8988T (cell line): Measurements from ENCODE around the gene CROCC2.

Experiments used
- DNase-seq: peaks from one replicate; pipeline ENCODE4 v3.0.0; 2011

CROCC2 gene

DNA sequence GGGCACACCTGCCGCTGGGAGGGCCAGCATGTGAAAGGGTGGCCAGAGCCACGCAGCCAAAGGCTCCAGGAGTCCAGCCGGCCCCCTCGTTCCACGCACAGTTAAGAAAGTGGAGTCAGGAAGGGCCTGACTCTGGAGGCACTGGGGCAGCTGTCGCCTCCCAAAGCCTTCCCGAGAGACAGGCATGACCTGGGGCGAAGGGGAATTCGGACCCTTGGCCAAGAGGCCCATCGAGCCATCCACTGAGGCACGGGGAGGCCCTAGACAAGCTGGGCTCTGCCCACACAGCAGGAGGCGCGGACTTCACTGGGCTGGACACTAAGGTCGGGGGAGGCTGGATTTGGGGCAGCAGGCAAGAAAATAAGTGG is 53.8 kb downstream of the CROCC2 start:
- DNase-seq, result no peak

DNA sequence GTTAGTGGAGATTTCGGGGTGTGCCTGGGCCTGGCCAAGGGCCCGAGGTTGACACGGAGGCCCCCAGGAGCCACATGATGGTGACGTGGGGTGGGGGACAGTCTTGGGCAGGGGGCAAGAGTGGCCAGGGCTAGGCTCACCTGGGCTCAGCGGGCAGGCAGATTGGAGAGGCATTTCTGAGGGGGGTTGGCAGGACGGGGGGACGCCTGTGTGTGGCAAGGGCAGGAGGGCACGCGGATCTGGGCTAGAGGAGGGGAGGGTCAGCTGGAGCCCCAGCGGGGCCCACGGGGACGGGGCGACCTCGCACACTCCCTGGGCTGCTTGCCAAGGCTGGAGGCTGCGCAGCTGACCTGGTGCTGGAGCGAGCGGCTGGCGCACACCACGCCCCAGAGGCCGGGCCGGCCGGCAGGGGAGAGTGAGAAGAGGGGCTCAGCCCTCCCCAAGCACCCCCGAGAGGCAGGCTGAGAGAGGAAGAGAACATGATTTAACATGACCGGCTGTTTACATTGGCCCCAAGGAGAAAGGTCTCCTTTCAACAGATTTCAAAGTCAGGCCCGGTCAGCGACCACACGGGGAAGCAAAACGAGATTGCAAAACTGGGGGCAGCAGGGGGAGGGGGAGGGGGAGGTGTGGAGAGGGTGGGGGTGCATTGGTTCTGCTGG is 54.3 kb downstream of the CROCC2 start:
- no peak for DNase-seq

GRCh38 chr2:240960971-240961876 is 55.1 kb downstream of the CROCC2 start:
- peak; percentile 13 for DNase-seq

GRCh38 chr2:240961910-240962299 is 55.8 kb downstream of the CROCC2 start:
- DNase-seq, result no peak

DNA sequence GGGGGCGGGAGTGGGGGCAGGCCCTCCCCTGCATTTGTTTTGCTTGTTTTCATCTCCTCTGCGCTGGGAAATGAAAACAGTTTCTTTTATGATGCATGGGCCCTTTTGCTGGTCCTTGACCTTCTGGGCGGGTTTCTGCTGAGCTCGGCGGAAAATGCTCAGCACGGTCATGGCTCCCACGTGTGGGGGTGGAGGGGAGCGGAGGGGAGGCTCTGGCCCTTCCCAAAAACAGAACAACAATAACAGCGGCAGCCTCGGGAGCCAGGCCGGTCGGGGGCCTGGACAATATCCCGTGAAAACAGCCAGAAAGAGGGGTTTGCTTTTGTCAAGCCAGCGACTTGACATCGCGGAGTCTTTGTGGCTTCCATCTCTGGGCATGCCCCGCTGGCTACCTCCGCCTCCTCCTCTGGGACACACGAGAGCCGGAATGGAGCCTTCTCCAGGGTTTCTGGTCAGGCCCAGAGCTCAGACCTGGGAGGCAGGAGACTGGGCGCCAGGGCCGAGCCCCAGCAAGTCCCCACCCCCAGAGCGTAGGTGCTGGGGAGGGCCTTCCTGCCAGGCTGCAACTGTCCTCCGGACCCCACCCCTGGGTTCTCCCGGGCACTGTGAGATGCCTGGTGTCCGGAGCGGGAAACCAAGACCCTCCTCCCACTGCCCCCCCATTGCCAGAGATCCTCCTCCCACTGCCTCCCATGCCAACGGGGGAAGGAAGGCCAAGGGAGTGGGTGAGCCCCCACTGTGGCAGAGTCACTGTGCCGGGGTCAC is 56.3 kb downstream of the CROCC2 start:
- DNase-seq, result peak; percentile 19

DNA sequence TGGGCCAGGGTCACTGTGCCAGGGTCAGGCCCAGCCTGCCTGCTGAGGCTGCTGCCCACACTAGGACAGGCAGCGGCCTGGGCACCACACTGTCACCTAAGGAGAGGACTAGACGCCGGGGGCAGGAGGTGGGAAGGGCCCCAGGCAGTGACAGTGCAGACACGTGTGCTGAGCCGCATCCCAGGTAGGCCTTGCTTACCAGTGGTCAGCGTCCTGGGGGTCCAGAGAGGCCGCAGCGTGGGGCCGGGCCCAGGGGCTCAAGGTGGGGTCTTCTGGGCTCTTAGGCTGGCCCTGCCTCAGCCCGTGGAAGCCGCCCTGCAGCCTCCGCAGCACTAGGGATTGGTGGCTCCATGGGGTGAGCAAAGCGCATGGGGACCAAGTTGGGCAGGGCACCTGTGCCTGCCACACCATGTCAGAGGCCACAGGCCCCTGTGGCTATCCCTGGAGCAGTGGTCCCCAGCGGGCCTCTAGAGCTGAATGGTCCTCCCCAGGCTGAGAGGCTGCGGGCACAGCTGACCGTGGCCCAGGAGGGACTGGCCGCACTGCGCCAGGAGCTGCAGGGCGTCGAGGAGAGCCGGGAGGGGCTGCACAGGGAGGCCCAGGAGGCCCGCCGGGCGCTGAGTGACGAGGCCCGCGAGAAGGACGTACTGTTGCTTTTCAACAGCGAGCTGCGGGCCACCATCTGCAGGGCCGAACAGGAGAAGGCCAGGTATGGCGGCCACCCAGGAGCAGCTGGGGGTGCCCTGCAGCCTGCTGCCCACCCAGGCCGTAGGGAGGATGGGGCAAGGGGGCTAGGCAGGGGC is 57.1 kb downstream of the CROCC2 start:
- peak; percentile 23 for DNase-seq

DNA sequence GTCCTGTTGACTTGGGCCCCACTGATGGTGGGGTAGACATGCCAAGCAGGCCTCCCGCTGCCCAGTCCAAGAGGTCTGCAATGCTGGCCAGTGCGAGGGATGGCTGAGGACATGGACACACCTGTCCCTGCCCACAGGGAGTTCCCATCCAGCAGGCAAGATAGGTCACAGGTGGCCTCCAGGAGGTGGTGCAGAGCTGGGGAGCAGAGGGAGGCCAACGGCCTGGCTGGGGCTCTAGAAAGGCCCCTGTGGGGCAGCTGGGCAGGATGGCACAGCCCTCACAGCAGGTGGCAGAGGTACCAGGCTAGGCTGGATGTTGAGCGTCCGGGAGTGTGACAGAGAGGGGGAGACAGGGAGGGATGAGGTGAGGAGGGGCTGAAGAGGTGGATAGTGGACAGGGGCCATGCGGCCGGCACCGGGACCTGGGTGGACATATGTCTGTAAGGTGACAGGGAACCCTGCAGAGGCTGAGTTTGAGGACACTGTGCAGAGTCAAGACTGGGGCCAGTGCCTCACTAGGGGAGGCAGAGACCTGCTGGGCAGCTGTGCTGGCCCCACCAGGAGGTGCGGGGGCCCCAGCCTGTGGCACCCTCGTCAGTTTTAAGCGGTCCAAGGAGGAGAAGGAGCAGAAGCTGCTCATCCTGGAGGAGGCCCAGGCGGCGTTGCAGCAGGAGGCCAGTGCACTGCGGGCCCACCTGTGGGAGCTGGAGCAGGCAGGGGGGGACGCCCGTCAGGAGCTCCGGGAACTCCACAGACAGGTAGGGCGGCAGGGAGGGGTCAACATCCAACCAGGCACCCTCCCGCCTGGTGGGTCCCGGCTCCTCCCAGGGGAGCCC is 58.0 kb downstream of the CROCC2 start:
- DNase-seq, result peak; percentile 35

DNA sequence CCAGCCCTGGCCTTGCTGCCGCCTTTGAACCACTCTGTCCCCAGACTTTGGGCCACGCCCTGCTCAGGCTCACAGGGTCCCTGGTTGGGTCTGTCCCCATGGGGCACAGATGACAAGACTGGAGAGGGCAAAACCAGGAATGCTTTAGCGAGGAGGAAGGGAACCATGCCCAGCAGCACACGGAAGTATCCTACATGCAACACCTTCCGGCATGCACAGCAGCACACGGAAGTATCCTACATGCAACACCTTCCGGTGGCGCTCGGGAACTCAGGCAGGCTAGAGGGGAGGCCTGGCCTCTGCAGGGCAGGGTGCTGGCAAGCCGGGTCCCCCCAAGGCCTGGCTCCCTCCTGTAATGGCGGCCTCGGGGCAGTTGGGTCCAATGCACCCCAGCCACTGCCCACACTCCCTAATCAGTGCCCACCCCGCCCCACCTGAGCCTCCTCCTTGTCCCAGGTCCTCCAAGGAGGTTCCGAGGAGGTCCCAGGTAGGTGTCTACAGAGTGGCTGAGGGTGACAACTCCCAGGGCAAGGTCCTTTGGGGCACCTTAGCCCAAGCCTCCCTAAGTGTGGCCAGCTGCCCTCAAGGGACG is 58.7 kb downstream of the CROCC2 start:
- no peak for DNase-seq

DNA sequence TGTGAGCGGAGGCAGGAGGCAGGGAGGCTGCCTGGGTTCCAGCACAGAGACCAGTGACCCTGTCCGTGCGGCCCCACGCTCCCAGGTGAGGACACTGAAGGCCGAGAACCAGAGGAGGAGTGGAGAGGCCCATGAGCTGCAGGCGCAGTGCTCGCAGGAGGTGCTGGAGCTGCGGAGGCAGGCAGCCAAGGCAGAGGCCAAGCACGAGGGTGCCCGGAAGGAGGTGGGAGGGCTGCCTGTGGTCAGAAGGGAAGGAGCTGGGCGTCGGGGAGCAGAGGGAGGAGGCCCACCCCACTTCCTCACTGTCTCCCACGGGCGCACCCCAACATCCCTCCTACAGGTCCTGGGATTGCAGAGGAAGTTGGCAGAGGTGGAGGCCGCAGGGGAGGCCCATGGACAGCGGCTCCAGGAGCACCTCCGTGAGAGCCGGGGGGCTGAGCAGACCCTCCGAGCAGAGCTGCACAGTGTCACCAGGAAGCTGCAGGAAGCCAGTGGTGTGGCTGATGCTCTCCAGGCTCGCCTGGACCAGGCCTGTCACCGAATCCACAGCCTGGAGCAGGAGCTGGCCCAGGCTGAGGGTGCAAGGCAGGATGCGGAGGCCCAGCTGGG is 59.3 kb downstream of the CROCC2 start:
- no peak for DNase-seq

DNA sequence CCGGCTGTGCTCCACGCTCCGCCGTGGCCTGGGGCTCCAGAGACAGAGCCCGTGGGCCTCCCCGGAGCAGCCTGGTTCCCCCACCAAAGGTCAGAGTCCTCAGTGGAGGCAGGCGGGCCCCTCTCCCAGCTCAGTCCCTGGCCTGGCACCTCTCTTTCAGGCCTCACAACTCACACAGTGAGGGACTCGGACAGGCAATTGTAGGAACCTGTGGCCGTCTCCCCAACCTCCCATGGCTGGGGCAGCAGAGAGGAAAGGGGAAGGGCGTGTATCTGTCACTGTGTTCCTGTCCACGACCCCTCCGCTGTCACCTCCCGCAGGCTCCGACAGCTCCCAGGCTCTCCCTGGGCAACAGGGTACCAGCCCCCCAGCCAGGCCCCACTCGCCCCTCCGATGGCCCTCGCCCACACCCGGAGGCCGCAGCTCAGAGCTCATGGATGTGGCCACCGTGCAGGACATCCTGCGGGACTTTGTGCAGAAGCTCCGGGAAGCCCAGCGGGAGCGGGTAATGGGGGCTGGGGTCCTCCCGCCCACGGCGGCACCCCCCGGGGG is 59.8 kb downstream of the CROCC2 start:
- no peak for DNase-seq

- DNase-seq, result no peak
These were observed 60.3 kb downstream of the CROCC2 start for GRCh38 chr2:240966457-240966905.

- no peak for DNase-seq
These were observed 61.0 kb downstream of the CROCC2 start for GRCh38 chr2:240966906-240967680.

DNA sequence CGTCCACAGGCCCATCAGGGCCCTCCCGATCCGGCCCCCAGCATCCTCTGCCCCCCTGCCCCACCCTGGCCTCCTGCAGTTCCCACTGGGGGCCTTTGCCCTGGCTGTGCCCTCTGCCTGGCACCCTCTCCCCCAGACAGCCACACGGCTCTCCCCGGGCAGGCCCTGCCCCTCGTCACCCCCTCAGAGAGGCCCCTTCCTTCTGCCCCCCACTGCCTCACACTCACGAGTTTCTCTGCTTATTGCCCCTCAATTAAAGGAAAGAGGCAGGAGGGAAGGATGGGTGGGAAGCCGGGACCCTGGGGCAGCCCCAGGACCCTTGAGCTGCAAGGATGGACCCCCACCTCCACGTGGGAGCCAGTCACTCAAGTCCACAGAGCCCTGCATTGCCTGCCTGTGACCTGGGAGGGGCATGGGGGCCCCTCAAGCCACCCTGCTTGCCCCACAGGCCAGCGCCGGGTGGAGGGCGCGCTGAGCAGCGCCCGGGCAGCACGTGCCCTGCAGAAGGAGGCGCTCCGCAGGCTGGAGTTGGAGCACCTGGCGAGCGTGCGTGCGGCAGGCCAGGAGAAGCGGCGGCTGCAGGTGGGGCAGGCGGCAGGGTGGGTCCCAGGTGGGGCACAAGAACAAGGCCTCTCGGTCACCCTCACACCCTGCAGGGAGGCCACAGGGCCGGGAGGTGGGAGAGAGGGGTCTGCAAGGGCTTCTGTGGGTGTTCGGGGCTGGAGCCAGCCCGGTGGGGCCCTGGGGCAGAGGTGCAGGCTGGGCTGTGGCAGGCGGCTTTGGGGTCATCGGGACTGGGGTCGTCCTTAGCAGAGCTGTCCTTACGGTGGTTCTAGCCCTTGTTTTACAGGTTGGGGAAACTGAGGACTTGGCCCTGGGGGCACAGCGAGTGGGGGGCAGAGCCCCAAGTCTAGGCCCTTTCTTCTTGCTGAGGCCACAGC is 61.8 kb downstream of the CROCC2 start:
- DNase-seq, result no peak

GRCh38 chr2:240968731-240969624 is 62.8 kb downstream of the CROCC2 start:
- no peak for DNase-seq

DNA sequence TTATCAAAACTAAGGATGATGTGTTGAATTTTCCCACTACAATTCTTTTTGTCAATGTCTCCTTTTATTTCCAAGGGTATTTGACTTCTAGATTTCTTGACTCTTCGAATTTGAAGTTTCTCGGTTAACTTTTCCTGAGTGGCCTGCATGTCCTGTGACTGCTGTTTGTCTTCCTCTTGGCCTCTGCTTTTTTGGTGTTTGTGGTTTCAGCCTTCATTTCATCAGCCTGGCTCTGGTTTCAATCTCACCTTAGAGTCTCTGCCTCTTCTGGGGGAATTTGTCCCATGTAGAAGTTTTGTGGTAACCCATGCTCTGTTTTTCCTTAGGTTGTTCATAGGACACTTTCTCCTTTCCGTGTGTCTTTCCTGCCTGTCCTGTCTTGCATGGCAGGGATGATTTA is 64.0 kb downstream of the CROCC2 start:
- no peak for DNase-seq

DNA sequence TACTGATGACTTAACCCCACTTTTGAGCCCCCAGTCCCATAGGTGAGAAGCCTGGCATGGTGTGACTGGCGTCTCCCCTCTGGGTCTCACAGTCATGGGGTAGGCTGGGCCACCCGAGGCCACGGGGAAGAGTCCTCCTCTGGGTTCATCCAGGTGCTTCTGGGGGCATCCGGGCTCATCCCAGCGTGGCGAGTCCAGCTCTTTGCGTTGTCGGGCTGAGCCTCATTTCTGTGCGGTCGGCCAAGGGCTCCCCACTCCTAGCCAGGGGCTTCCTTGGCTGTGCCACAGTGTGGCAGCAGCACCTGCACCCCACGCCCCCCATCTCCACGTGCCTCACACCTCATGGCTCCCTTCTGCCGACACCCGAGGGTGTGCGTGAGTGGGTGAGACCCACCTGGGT is 64.7 kb downstream of the CROCC2 start:
- DNase-seq, result no peak

GRCh38 chr2:240972201-240972600 is 66.1 kb downstream of the CROCC2 start:
- DNase-seq, result no peak
